ENCODE data around the gene SGPP2.

SGPP2 gene

DNA sequence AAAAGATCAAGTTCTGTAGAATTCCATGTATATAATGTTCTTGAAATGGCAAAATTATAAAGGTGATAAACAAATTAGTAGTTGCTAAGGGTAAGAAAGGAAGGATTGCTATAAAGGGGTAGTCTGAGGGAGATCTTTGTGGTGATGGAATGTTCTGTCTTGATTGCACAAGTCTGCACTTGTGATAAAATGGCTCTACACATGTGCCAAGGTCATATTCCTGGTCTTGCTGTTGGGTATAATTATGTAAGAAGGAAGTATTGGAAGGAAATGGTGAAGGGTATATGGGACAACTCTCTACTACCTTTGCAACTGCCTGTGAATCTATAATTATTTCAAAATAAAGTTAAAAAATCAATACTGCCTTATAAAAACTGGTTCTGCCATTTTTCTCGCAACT, 15.3 kb downstream of the SGPP2 start:
- Mint-ChIP-seq H3K9me3 (ENCODE audit: low read depth) (no peaks in the 10 kb centered on the region), H3K27me3 (no peaks in the 10 kb centered on the region), H3K4me1 (ENCODE audit: low read depth) (no peaks in the 10 kb centered on the region), H3K36me3 (no peaks in the 10 kb centered on the region), H3K4me3 (no peak overlapping the region), H3K27ac (no peak overlapping the region)

- no peak overlapping the region for H3K27ac Mint-ChIP-seq
- H3K36me3 Mint-ChIP-seq, result no peaks in the 10 kb centered on the region
- H3K9me3 Mint-ChIP-seq (ENCODE audit: low read depth), result no peaks in the 10 kb centered on the region
- H3K4me3 Mint-ChIP-seq, result no peak overlapping the region
- H3K4me1 Mint-ChIP-seq (ENCODE audit: low read depth), result no peaks in the 10 kb centered on the region
- H3K27me3 Mint-ChIP-seq, result no peaks in the 10 kb centered on the region
Observed at GRCh38 chr2:222440673-222441422, 16.5 kb downstream of the SGPP2 start.

GRCh38 chr2:222442665-222443064, 18.3 kb downstream of the SGPP2 start:
- Mint-ChIP-seq H3K4me1 (ENCODE audit: low read depth) (no peaks in the 10 kb centered on the region), H3K36me3 (no peaks in the 10 kb centered on the region), H3K4me3 (no peak overlapping the region), H3K27me3 (no peaks in the 10 kb centered on the region), H3K9me3 (ENCODE audit: low read depth) (no peaks in the 10 kb centered on the region), H3K27ac (no peak overlapping the region)

DNA sequence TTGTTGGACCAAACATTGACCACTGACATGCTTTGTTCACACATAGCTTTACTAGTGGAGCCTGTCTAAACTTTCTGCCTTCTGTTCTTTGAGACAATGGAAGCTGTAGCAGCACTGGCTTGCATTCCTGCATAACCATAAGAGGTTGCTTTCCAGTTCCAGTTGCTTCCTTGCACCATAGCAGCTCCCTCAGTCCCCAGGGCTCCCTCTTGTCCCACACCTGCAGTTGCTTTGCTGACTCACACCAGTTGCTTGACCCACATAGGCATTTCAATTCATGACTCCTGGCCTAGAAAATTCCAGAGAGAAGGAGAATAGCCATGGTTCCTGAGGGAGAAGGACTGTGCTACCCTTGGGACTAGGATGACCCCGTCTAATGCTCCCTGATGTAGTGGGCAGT, 20.9 kb downstream of the SGPP2 start:
- Mint-ChIP-seq H3K4me1 (ENCODE audit: low read depth) (no peaks in the 10 kb centered on the region), H3K27ac (no peak overlapping the region), H3K4me3 (no peak overlapping the region), H3K27me3 (no peaks in the 10 kb centered on the region), H3K36me3 (no peaks in the 10 kb centered on the region), H3K9me3 (ENCODE audit: low read depth) (no peaks in the 10 kb centered on the region)

- Mint-ChIP-seq H3K27ac (no peak overlapping the region), H3K4me1 (ENCODE audit: low read depth) (no peaks in the 10 kb centered on the region), H3K27me3 (no peaks in the 10 kb centered on the region), H3K4me3 (no peak overlapping the region), H3K9me3 (ENCODE audit: low read depth) (no peaks in the 10 kb centered on the region), H3K36me3 (no peaks in the 10 kb centered on the region)
Observed at GRCh38 chr2:222447131-222447530, 22.8 kb downstream of the SGPP2 start.

DNA sequence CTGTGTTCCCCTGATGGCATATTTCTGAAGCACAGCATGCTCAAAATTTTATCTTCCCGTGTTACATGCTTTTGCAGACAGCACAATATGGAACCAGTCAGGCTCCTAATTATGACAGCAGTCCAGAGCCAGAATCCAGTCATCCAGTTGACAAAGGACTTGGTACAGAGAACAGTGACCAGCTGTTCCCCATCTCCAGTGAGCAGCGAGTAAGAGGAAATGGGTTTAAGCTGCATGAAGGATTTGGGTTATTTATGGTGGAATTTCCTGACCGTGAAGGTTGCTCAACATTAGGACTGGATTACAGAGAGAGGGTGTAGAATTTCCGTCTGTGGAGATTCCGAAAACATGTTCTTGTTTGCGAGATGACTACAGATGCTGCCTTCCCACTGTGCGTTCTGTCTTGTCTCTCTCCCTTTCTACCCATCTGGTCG, 24.4 kb downstream of the SGPP2 start:
- Mint-ChIP-seq H3K27ac (no peak overlapping the region), H3K27me3 (no peaks in the 10 kb centered on the region), H3K4me3 (no peak overlapping the region), H3K36me3 (no peaks in the 10 kb centered on the region), H3K9me3 (ENCODE audit: low read depth) (no peaks in the 10 kb centered on the region), H3K4me1 (ENCODE audit: low read depth) (no peaks in the 10 kb centered on the region)

- H3K4me3 Mint-ChIP-seq, result no peak overlapping the region
- H3K27me3 Mint-ChIP-seq, result no peaks in the 10 kb centered on the region
- H3K9me3 Mint-ChIP-seq (ENCODE audit: low read depth), result no peaks in the 10 kb centered on the region
Observed at GRCh38 chr2:222450021-222450420, 25.7 kb downstream of the SGPP2 start.

GRCh38 chr2:222451224-222451674, 26.9 kb downstream of the SGPP2 start:
- Mint-ChIP-seq H3K27me3 (no peaks in the 10 kb centered on the region), H3K4me3 (no peak overlapping the region), H3K4me1 (ENCODE audit: low read depth) (no peaks in the 10 kb centered on the region), H3K36me3 (no peaks in the 10 kb centered on the region), H3K9me3 (ENCODE audit: low read depth) (no peaks in the 10 kb centered on the region), H3K27ac (no peak overlapping the region)

More at GRCh38 chr2:222450021-222450420, 25.7 kb downstream of the SGPP2 start:
- no peaks in the 10 kb centered on the region for H3K4me1 Mint-ChIP-seq (ENCODE audit: low read depth)
- H3K36me3 Mint-ChIP-seq, result no peaks in the 10 kb centered on the region
- H3K27ac Mint-ChIP-seq, result no peak overlapping the region

DNA sequence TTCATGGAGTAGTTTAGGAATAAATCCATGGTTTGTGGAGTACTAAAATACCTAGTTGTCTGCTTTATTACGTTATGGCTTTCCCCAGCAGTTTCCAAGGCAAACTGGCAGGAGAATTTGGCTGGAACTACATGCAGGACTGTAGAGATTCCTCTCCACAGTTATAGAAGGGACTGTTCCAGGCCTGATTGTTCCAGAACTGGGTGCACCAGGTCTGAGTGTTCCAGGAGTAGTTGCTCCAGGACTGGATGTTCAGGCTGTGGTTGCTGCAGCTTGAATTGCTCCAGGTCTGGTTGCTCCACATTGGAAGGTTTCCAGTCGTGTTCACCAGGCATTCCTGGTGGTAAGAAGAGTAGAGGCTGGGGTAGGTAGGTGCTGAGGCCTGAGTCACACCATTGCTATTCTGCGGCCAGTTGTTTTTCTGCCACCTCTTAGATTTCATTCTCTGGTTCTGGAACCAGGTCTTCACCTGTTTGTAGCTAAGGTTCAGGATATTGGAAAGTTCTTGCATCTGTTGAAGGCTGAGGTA, 28.1 kb downstream of the SGPP2 start:
- no peaks in the 10 kb centered on the region for H3K27me3 Mint-ChIP-seq
- H3K36me3 Mint-ChIP-seq, result no peaks in the 10 kb centered on the region

GRCh38 chr2:222456479-222457077, 32.2 kb downstream of the SGPP2 start:
- no peaks in the 10 kb centered on the region for H3K27me3 Mint-ChIP-seq
- H3K27ac Mint-ChIP-seq, result no peak overlapping the region
- H3K36me3 Mint-ChIP-seq, result no peaks in the 10 kb centered on the region
- no peak overlapping the region for H3K4me3 Mint-ChIP-seq
- H3K9me3 Mint-ChIP-seq (ENCODE audit: low read depth), result no peaks in the 10 kb centered on the region
- H3K4me1 Mint-ChIP-seq (ENCODE audit: low read depth), result no peaks in the 10 kb centered on the region

More for the DNA sequence above, 28.1 kb downstream of the SGPP2 start:
- H3K4me3 Mint-ChIP-seq, result no peak overlapping the region
- no peaks in the 10 kb centered on the region for H3K4me1 Mint-ChIP-seq (ENCODE audit: low read depth)
- no peaks in the 10 kb centered on the region for H3K9me3 Mint-ChIP-seq (ENCODE audit: low read depth)
- no peak overlapping the region for H3K27ac Mint-ChIP-seq

DNA sequence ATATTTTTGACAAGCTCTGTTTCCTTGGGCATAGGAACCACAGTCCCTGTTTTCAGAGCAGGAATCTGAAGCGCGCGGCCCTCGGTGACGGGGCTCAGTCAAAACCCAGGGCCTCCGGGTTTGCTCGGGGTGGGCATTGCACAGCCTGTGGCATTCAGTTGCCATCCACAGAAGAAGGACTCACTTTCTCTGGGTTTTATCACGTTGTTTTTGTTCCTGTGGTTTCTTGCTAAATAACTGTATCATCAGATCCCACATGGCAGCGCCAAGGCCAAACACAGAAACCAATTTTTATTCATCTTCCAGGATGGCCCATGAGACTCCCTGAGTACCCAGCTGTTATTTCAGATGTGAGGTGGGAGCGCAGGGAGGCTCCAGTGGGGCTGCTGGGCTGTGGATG, 35.6 kb downstream of the SGPP2 start:
- no peak overlapping the region for H3K4me3 Mint-ChIP-seq
- no peak overlapping the region for H3K27ac Mint-ChIP-seq
- H3K4me1 Mint-ChIP-seq (ENCODE audit: low read depth), result no peaks in the 10 kb centered on the region
- no peaks in the 10 kb centered on the region for H3K36me3 Mint-ChIP-seq
- H3K27me3 Mint-ChIP-seq, result peaks cover 1% of the 10 kb centered on the region
- H3K9me3 Mint-ChIP-seq (ENCODE audit: low read depth), result no peaks in the 10 kb centered on the region

DNA sequence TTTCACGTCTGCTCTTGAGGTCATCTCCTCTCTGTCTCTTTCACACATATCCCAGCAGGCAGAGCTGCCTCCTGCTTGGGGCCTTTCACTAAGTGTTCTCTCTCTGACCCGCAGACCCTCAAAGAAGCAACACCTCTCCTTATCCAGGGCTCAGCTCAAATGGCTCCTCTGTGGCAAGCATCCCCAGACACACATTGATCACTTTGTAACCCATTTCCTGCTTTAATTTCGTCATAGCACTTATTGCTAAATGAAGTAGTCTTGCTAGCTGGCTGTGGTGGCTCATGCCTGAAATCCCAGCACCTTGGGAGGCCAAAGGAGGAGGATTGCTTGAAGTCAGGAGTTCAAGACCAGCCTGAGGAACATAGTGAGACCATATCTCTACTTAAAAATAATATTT, 41.4 kb downstream of the SGPP2 start:
- H3K36me3 Mint-ChIP-seq, result no peaks in the 10 kb centered on the region
- H3K27ac Mint-ChIP-seq, result no peak overlapping the region
- peaks cover 12% of the 10 kb centered on the region for H3K27me3 Mint-ChIP-seq
- H3K4me3 Mint-ChIP-seq, result no peak overlapping the region
- H3K9me3 Mint-ChIP-seq (ENCODE audit: low read depth), result no peaks in the 10 kb centered on the region
- no peaks in the 10 kb centered on the region for H3K4me1 Mint-ChIP-seq (ENCODE audit: low read depth)

DNA sequence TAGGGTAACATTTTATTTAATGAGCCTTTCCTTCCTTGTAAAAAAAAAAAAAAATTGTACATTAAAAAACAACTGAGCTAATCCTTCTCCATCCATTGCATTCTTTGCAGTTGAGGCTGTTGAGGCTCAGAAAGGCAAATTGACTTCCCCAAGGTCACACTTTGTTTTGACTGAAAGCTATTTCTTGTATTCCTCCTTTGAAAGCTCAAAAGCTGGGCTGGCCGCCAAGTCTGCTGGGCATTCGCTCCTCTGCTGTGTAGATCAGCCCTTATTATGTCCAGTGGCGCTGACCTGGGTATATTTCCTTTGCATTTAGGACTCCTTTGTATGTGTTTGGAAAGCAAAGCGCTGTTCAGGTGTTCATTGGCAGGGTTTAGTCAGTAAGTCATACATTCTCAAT, 44.0 kb downstream of the SGPP2 start:
- H3K4me3 Mint-ChIP-seq, result no peak overlapping the region
- H3K9me3 Mint-ChIP-seq (ENCODE audit: low read depth), result no peaks in the 10 kb centered on the region
- H3K4me1 Mint-ChIP-seq (ENCODE audit: low read depth), result no peaks in the 10 kb centered on the region
- no peaks in the 10 kb centered on the region for H3K36me3 Mint-ChIP-seq
- no peak overlapping the region for H3K27ac Mint-ChIP-seq
- H3K27me3 Mint-ChIP-seq, result peaks cover 10% of the 10 kb centered on the region

- Mint-ChIP-seq H3K9me3 (ENCODE audit: low read depth) (no peaks in the 10 kb centered on the region), H3K4me1 (ENCODE audit: low read depth) (no peaks in the 10 kb centered on the region), H3K36me3 (no peaks in the 10 kb centered on the region), H3K27ac (no peak overlapping the region), H3K4me3 (no peak overlapping the region), H3K27me3 (peaks cover 3% of the 10 kb centered on the region)
Observed at GRCh38 chr2:222470802-222471468, 46.6 kb downstream of the SGPP2 start.

DNA sequence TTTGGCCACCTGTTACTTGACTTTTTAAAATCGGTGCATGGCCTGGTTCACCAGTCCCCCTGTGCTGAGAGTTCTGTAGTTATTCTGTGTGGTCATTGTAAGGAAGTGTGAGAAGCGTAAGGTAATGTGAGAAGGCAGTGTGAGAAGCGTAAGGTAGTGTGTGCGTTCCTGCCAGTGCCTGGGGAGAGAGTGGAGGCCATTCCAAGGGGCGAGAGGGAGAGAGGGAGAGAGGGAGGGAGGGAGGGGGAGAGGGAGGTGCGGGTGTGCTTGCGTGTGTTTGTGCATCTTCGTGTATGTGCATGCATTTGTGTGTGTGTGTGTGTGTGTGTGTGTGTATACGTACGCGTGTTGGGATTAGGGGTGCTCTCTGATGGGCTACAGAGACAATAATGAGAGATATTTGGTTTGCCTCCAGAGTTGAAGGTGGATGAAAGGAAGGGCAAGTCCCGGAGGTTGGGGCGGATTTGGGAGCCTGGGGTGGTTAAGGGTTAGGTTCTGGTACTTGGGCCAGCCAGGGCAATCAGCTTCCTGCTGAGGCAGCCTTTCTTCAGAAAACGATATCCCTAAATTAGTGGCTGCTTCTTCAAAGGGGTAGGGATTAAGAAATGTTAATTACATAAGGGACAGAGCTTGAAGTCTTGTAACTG, 53.7 kb downstream of the SGPP2 start:
- Mint-ChIP-seq H3K27ac (no peak overlapping the region), H3K4me3 (no peak overlapping the region), H3K9me3 (ENCODE audit: low read depth) (no peaks in the 10 kb centered on the region), H3K27me3 (peaks cover 8% of the 10 kb centered on the region), H3K4me1 (ENCODE audit: low read depth) (peaks cover 4% of the 10 kb centered on the region), H3K36me3 (no peaks in the 10 kb centered on the region)
